ENCODE measurements around the gene ATP6V0B. TPM values are rescaled to one million over a fixed set of nuclear protein-coding genes. Genes with fewer than 3 reads are reported as not detected.

The ATP6V0B gene
- total RNA-seq (2013; cell fraction: nucleolus; rRNA removed) = 39.3 and 44.3 TPM in 2 replicates
- total RNA-seq (2014; rRNA removed) (176 and 177 TPM in 2 replicates), total RNA-seq (2014; rRNA removed; fragmentation: Illumina TruSeq; extraction: Trizol) (70.0 and 75.8 TPM in 2 replicates), total RNA-seq (2021) (115 and 120 TPM in 2 replicates), polyA plus RNA-seq (2011; rRNA removed) (72.2 and 132 TPM in 2 replicates), polyA plus RNA-seq (2014; fragmentation: Illumina TruSeq; extraction: Trizol) (30.1 and 70.5 TPM in 2 replicates), polyA plus RNA-seq (2014; fragmentation: Nextera tagmentation; extraction: Ambion mirVana) (100 to 1,000 TPM in 1 of 2 experiments, 10 to 100 TPM in 1; 65.3 to 157 TPM), polyA plus RNA-seq (2014; rRNA removed) (156 and 159 TPM in 2 replicates), polyA plus RNA-seq (2016; fragmentation: Nextera tagmentation; extraction: Ambion mirVana) (100 to 1,000 TPM; 247 to 250 TPM), polyA minus RNA-seq (2011; rRNA and poly(A)+ RNA removed) (82.2 and 119 TPM in 2 replicates), Bru-seq, nascent RNA (percentile 89 among the genes with signal in this experiment), BruChase-seq, experiment 1, labeled RNA remaining after a 6-hour chase (percentile 96 among the genes with signal in this experiment), BruChase-seq, experiment 2, labeled RNA remaining after a 2-hour chase (percentile 95 among the genes with signal in this experiment)
- polyA plus RNA-seq (2011; ENCODE audit: low read depth) = 59.4 TPM
- polyA plus RNA-seq (2011; cell fraction: cytosol; rRNA removed) = 218 and 285 TPM in 2 replicates
- polyA plus RNA-seq (2011; cell fraction: nucleus; rRNA removed) = 267 and 300 TPM in 2 replicates
- 76.2 and 83.3 TPM in 2 replicates for polyA plus RNA-seq (2012)
- 35.1 and 43.2 TPM in 2 replicates for polyA minus RNA-seq (2011; cell fraction: cytosol; rRNA and poly(A)+ RNA removed)
- polyA minus RNA-seq (2011; cell fraction: nucleus; rRNA and poly(A)+ RNA removed) = 65.8 and 94.1 TPM in 2 replicates
- long read RNA-seq, experiment 1, transcript ATP6V0B-201 (7 exons, 944 nt) = minor isoform, 8 of 142 reads
- long read RNA-seq, experiment 1, transcript ATP6V0B-205 (8 exons, 1,298 nt) = major isoform, 120 of 142 reads
- long read RNA-seq, experiment 1, partial matches to known transcripts = 1 of 142 reads
- long read RNA-seq, experiment 1, other reads (novel, unspliced or antisense) = 11 of 142 reads
- long read RNA-seq, experiment 2, transcript ATP6V0B-205 (8 exons, 1,298 nt) = major isoform, 188 of 214 reads
- long read RNA-seq, experiment 2, transcript ATP6V0B-201 (7 exons, 944 nt) = minor isoform, 12 of 214 reads
- long read RNA-seq, experiment 2, partial matches to known transcripts = 3 of 214 reads
- long read RNA-seq, experiment 2, other reads (novel, unspliced or antisense) = 9 of 214 reads

DNA sequence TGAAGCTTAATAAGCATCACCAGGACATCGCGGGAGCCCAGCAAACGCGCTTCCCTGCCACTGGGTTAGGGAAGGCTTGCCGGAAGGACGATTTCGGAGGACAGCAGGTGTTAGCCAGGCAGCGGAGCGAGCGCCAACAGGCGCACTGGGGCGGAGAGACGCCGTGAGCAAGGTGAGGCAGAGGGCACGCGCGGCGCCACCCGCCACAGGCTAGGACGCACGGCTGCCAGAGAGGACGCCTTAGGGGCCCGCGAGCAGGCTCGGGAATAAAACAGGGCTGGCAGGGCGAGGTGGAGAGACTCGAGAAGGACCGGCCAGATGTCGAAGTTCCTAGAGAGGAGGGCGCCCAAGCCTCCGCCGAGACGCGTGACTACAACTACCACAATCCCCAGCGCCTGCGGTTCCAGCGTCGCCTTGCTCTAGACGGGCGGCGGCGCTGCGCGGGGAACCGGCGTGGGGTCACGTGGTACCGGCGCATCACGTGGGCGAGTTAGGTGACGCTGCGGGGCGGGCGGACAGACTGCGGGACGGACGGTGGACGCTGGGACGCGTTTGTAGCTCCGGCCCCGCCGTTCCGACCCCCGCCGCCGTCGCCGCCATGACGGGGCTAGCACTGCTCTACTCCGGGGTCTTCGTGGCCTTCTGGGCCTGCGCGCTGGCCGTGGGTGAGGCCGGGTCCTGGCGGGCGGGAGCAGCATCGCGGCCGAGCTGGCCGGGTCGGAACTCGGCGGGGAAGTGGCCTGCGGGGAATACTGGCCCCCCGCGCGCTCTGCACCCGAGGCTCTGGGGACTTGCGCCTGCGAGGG, at the start of gene ATP6V0B:
Gene ATP6V0B (plus strand): TSS at position 518 of the 806 bp plus-strand sequence. CDS start 81 bp downstream, at position 599.
- Histone ChIP-seq H3K4me1 (ENCODE audit: control insufficient read depth, insufficient read depth, low read length) (peaks cover 31% of the 10 kb centered on the region), H3K27me3 (replicated peaks in 1 of 2; ENCODE audit: control insufficient read depth in 2 of 2, insufficient read depth in 2 of 2, low read length in 1 of 2) (no peaks in the 10 kb centered on the region), H3K9ac (ENCODE audit: control insufficient read depth, insufficient read depth, low read length) (peak within 1 kb of the TSS; percentile 88), H3K4me3 (peak within 1 kb of the TSS; percentile 95), H3K79me2 (ENCODE audit: control insufficient read depth, insufficient read depth, low read length) (peaks cover 50% of the 10 kb centered on the region), H3K27ac (ENCODE audit: control insufficient read depth, insufficient read depth) (peak within 1 kb of the TSS; percentile 73), H3K9me3 (replicated peaks; ENCODE audit: control insufficient read depth, insufficient read depth, low read length) (no peaks in the 10 kb centered on the region), H4K20me1 (ENCODE audit: control insufficient read depth, insufficient read depth) (no peaks in the 10 kb centered on the region), H3K4me2 (ENCODE audit: control insufficient read depth, insufficient read depth) (peak within 1 kb of the TSS; percentile 97), H3K36me3 (ENCODE audit: control insufficient read depth in 2 of 2, insufficient read depth in 2 of 2, low read length in 1 of 2) (peaks cover 11 to 15% of the 10 kb centered on the region in 2 experiments), H2AFZ (ENCODE audit: control insufficient read depth, low read depth, low read length) (peak within 1 kb of the TSS; percentile 92)
- peak; percentile 80 for ATAC-seq
- RAD21 ChIA-PET (ENCODE audit: unreplicated experiment) = interaction anchor here (1.1 to 3.0 kb wide), 4 partner anchors 16 to 211 kb away, joined by 3 to 10 read pairs (median 4); partner anchors contain the start of gene IPO13
- SMC1A ChIA-PET (ENCODE audit: uncharacterized antibody, unreplicated experiment) = interaction anchor here (0.8 to 1.5 kb wide), 4 partner anchors 21 to 1157 kb away, joined by 3 to 4 read pairs (median 3); partner anchors contain the start of gene SVBP
- WGBS (ENCODE audit: insufficient coverage, insufficient replicate concordance, low lambda C conversion rate, missing lambda C conversion rate) = 1% methylated on average over 82 of the region's 93 CpGs
- DNase-seq (ENCODE audit: low read depth, low spot score) = peak; percentile 59
- intact Hi-C loops (cut with micrococcal nuclease; ENCODE audit: unreplicated experiment) (loop anchor here (2.0 kb wide), 1 partner anchor 28 kb away; the partner anchor contains the start of gene IPO13), in situ Hi-C loops (cut with MboI) (no loop called here)
- CTCF ChIA-PET = interaction anchor here (0.7 to 1.1 kb wide), 5 partner anchors 18 to 68 kb away, joined by 3 to 4 read pairs (median 3); partner anchors contain the start of gene IPO13
- POLR2A ChIA-PET = interaction anchor here (0.5 to 3.8 kb wide), 10 partner anchors 15 to 1761 kb away, joined by 3 to 18 read pairs (median 4); partner anchors contain the start of genes CCDC24, IPO13 and PPIH
- FAIRE-seq = peak; percentile 94
- no TSS peak for BruUV-seq (replicated peaks)
- TF ChIP-seq, protein P1, sequence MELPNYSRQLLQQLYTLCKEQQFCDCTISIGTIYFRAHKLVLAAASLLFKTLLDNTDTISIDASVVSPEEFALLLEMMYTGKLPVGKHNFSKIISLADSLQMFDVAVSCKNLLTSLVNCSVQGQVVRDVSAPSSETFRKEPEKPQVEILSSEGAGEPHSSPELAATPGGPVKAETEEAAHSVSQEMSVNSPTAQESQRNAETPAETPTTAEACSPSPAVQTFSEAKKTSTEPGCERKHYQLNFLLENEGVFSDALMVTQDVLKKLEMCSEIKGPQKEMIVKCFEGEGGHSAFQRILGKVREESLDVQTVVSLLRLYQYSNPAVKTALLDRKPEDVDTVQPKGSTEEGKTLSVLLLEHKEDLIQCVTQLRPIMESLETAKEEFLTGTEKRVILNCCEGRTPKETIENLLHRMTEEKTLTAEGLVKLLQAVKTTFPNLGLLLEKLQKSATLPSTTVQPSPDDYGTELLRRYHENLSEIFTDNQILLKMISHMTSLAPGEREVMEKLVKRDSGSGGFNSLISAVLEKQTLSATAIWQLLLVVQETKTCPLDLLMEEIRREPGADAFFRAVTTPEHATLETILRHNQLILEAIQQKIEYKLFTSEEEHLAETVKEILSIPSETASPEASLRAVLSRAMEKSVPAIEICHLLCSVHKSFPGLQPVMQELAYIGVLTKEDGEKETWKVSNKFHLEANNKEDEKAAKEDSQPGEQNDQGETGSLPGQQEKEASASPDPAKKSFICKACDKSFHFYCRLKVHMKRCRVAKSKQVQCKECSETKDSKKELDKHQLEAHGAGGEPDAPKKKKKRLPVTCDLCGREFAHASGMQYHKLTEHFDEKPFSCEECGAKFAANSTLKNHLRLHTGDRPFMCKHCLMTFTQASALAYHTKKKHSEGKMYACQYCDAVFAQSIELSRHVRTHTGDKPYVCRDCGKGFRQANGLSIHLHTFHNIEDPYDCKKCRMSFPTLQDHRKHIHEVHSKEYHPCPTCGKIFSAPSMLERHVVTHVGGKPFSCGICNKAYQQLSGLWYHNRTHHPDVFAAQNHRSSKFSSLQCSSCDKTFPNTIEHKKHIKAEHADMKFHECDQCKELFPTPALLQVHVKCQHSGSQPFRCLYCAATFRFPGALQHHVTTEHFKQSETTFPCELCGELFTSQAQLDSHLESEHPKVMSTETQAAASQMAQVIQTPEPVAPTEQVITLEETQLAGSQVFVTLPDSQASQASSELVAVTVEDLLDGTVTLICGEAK (IDR thresholded peaks at IDR 0.05; ENCODE audit: borderline replicate concordance) = peak; percentile 37; the same call in 1 of the 2 replicates
- TF ChIP-seq CREM (IDR thresholded peaks at IDR 0.05; ENCODE audit: low read depth) (peak; percentile 97), HCFC1 (IDR thresholded peaks at IDR 0.05; ENCODE audit: low read length) (peak; percentile 92)
- TF ChIP-seq, protein P2, sequence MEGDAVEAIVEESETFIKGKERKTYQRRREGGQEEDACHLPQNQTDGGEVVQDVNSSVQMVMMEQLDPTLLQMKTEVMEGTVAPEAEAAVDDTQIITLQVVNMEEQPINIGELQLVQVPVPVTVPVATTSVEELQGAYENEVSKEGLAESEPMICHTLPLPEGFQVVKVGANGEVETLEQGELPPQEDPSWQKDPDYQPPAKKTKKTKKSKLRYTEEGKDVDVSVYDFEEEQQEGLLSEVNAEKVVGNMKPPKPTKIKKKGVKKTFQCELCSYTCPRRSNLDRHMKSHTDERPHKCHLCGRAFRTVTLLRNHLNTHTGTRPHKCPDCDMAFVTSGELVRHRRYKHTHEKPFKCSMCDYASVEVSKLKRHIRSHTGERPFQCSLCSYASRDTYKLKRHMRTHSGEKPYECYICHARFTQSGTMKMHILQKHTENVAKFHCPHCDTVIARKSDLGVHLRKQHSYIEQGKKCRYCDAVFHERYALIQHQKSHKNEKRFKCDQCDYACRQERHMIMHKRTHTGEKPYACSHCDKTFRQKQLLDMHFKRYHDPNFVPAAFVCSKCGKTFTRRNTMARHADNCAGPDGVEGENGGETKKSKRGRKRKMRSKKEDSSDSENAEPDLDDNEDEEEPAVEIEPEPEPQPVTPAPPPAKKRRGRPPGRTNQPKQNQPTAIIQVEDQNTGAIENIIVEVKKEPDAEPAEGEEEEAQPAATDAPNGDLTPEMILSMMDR (IDR thresholded peaks at IDR 0.05 in 2 of 3, conservative IDR thresholded peaks at IDR 0.05 in 1 of 3; ENCODE audit: control insufficient read depth in 2 of 3, extremely low read depth in 1 of 3, insufficient read depth in 1 of 3, low read depth in 3 of 3, low read length in 3 of 3) = peak in 2 of 3 experiments; percentile 1 to 6; a peak in 1 of 6 replicates
- TF ChIP-seq, protein P3, sequence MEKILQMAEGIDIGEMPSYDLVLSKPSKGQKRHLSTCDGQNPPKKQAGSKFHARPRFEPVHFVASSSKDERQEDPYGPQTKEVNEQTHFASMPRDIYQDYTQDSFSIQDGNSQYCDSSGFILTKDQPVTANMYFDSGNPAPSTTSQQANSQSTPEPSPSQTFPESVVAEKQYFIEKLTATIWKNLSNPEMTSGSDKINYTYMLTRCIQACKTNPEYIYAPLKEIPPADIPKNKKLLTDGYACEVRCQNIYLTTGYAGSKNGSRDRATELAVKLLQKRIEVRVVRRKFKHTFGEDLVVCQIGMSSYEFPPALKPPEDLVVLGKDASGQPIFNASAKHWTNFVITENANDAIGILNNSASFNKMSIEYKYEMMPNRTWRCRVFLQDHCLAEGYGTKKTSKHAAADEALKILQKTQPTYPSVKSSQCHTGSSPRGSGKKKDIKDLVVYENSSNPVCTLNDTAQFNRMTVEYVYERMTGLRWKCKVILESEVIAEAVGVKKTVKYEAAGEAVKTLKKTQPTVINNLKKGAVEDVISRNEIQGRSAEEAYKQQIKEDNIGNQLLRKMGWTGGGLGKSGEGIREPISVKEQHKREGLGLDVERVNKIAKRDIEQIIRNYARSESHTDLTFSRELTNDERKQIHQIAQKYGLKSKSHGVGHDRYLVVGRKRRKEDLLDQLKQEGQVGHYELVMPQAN (conservative IDR thresholded peaks at IDR 0.05) = peak; percentile 62

Measured in GM12878 (cell line).